Activated CD4-positive, alpha-beta T cell treated with anti-CD3 and anti-CD28 coated beads, Interleukin-2, amount 50 U/mL, for 48 hours (primary cell): ENCODE data around the gene FANCC.
"Not testable (repeated sequence)": the region's sequence is repeated elsewhere in the genome, so short reads cannot be mapped to it uniquely, and the experiment has no call there.

Source experiments
- DNase-seq, 2 experiments: peaks; one replicate each; pipeline ENCODE4 v3.0.0-alpha.2; 2020

FANCC gene

DNA sequence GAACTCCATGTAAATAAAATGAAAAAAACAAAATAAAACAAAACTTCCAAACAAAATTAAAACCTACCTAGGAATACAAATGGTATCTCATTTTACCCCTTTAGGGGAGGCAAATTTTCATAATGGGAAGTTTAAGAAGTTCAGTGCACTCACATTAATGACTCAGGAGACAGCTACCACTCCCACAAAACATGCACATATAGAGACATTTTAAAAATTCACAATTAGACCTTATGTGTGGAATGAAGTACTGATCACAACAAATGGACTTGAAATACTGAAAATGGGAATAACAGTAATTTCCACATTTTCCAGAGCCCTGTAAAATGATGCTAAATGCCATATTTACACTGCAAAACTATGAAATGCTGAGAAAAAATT lies 91.8 kb downstream of the FANCC start:
- DNase-seq, result no peak

DNA sequence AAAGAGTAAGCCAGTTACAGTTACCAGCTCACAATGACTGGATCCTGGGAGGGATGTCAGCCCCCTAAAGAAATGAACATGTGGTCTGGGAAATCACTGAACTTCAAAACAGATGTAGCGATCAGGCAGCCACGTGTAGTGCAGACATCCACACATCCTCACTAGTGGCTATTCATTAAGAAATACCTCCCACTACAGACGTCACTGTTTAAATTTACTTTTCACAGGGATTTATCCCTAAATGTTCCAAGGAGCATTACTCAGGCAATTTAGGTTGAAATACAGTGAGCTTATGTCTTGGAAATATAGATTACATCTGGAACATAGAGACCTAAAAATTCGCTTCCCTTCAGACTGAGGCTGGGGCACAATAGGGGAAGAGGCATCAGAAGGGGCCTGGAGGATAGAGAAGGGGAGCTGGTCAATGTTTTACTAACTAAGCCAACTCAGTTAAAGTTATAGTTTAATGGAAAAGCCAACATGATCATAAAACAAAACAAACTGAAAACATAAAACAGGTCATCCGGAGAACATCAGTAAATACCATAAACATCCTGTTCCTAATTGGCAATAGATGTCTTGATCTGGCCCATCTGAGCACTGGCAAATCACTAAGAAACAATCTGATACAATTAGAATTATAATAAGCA lies 92.3 kb downstream of the FANCC start:
- DNase-seq, result no peak

DNA sequence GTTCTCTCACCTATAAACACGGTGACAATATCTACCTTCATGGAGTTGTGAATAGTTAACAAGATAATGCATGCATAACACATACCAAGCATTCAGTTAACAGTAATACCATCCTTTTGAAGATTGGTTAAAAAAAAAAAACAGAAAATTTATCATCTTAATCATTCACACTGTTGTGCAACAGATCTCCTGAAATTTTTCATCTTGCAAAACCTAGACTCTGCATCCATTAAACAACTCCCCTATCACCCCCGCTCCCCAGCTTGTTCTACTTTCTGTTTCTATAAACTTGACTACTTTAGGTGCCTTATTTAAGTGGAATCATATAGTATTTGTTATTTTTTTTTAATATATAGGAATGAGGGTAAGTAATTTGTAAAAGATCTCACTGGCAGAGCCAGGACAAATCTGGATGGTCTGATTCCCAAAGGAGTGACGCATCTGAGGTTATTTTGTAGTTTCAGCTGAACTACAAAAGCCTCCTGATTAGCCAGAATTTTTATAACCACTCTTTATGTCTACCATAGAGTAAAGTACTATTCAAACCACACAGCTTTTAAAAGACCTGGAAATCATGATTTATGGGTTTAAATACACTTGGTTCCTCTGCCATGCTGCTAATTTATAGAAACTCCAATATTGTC lies 93.0 kb downstream of the FANCC start:
- DNase-seq, result no peak

DNA sequence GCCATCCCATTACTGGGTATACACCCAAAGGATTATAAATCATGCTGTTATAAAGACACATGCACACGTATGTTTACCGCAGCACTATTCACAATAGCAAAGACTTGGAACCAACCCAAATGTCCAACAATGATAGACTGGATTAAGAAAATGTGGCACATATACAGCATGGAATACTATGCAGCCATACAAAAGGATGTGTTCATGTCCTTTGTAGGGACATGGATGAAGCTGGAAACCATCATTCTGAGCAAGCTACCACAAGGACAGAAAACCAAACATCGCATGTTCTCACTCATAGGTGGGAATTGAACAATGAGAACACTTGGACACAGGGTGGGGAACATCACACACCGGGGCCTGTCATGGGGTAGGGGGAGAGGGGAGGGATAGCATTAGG lies 97.2 kb downstream of the FANCC start:
- DNase-seq, result not testable (repeated sequence)

- DNase-seq, result no peak
These were observed 98.7 kb downstream of the FANCC start for GRCh38 chr9:95218773-95219172.

DNA sequence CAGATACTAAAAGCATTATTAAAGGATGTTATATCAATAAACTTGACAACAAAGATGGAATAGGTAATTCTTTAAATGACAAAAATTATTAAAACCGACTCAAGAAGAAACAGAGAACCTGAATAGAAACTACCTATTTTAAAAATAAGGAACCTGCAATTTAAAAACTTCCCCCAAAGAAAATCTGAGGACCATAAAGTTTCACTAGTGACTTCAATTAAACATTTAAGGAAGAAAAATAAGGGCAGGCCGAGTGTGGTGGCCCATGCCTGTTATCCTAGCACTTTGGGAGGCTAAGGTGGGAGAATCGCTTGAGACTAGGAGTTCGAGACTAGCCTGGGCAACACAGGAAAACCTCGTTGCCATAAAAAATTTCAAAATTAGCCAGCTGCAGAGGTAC lies 99.6 kb downstream of the FANCC start:
- DNase-seq, result no peak

DNA sequence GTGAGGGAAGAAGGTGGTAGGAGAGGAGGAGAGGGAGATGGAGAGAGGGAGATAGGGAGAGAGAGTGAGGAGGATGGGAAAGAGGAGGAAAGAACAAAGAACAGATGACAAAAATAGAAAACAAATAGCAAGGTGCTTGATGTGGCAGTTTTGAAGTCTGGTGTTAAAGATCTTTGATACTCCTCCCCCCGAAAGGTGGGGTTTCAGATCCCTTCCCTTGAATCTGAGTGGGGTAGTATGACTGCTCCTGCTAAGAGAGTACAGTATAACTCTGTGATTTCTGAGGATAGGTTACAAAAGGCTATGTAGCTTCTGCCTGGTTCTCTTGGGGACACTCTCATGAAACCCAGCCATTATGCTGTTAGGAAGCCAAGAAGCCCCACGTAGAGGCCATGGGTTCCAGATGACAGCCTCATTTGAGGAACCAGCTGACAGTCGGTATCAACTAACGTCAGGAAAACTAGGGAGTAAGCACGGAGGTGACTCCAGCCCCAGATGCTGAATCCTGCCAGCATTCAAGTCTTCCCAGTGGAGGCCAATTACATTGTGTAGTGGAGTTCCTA lies 102.1 kb downstream of the FANCC start:
- no peak for DNase-seq

- no peak for DNase-seq
These were observed 104.4 kb downstream of the FANCC start for GRCh38 chr9:95213117-95213516.

DNA sequence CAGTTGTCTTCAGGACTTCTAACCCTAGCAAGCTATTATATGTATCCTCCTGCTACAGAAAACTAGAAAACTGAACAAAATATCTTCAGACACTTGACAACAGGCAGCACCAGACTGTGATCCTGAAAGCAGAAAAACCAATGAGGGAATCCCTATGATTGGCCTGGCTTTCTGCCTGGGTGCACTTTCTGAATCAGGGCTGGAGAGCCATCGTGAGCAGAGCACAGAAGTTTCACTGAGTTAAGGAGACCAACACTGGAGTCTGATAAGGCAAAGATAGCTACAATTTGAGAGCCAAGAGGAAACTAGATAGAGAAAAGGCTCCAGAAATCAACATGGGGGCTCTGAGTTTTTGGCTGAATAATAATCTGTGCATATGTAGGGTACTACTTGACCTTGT lies 106.5 kb downstream of the FANCC start:
- DNase-seq, result no peak

GRCh38 chr9:95207403-95207802 lies 110.1 kb downstream of the FANCC start:
- no peak for DNase-seq

- DNase-seq, result no peak
These were observed 111.4 kb downstream of the FANCC start for GRCh38 chr9:95206143-95206542.

- no peak for DNase-seq
These were observed 112.8 kb downstream of the FANCC start for GRCh38 chr9:95204710-95205109.

DNA sequence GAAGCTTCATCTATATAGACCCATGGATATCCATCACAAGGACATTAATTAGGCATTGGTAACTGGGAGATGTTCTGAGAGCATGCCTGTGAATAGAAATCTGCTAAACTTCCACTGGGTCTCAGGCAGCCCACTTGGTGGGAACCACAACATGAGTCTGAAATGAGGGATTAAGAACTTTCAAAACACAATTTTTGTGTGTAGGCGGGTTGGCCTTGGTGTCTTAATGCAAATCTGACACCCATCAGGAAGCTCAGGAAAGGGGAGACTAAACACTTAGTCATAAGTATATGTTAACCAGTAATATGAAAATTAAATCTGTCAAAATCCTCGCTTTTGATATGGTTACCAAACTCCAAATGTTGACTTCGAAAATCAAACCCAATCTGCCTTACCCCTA lies 113.2 kb downstream of the FANCC start:
- DNase-seq, result no peak

DNA sequence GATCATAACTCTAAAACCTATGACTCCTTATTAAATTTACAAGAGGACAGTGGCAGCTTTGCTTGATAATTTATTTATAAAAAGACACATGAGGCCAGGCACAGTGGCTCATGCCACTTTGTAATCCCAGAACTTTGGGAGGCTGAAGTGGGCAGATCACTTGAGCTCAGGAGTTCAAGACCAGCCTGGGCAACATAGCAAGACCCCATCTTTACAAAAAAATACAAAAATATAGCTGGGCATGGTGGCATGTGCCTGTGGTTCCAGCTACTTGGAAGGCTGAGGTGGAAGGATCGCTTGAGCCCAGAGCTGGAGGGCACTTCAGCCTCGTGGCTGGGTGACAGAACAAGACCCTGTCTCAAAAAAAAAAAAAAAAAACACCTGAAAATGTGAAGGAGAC lies 114.5 kb downstream of the FANCC start:
- not testable (repeated sequence) for DNase-seq

DNA sequence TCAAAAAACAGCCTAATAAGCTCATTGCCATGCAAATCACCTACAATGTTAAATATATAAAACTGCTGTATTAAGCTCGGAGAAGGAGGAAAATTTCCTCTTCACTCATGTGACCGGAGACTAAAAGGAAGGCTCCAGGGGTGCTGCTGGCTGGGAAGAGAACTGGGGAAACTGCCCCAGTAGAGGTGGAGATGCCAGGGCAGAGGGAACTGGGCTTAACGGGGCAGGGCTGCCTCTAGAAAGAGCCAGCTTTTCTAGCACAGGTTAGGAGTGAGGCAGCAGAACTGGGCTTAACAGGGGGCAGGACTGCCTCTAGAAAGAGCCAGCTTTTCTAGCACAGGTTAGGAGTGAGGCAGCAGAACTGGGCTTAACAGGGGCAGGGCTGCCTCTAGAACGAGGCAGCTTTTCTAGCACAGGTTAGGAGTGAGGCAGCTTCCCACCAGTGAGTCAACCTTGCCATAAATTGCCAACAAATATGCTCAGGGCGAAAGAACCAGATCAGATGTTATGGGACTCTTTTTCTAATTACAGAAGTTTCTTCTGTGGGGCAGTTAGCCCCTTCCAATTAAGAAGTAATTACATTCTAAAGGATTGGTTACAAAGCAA lies 115.3 kb downstream of the FANCC start:
- DNase-seq, result no peak

GRCh38 chr9:95201206-95201605 lies 116.3 kb downstream of the FANCC start:
- no peak for DNase-seq

GRCh38 chr9:95197692-95198271 lies 119.7 kb downstream of the FANCC start:
- DNase-seq, result no peak

GRCh38 chr9:95193480-95193879 lies 124.0 kb downstream of the FANCC start:
- DNase-seq, result no peak

DNA sequence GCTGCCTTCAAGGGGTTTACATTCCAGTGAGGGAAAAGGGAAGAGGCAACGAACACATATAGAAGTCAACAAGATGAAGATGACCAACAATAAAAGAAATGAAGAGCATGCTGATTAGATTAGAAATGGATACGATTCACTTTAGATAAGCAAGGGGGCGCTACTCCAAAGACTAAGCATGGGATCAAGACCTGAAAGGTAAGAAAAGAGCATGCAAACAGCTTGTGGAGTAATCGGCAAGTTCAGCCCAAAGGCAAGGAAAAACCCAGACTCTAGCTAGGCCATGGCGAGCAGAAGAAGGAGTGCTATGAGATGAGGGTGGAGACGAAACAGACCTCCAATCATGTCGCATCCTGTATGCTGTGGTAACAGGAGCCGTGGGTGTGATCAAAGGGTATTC lies 124.4 kb downstream of the FANCC start:
- DNase-seq, result no peak

DNA sequence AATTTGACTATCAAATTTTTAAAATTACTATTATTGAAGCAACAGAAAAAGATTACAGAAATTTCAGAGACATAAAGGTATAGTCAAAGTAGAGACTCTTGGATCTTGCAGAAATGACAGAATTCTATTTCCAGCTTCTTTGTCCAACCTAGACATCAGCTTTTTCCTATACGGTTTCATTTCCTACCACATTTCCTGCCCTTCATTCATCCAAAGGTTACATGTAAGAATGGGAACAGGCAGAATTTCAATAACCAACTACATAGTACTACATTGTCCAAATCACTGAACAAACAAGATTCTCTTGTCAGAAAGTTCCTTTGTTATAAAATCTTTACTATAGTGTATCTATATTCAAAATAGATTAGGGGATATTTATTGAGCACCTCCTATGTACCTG lies 124.9 kb downstream of the FANCC start:
- DNase-seq, result no peak

- no peak for DNase-seq
These were observed 127.1 kb downstream of the FANCC start for GRCh38 chr9:95190413-95190812.

DNA sequence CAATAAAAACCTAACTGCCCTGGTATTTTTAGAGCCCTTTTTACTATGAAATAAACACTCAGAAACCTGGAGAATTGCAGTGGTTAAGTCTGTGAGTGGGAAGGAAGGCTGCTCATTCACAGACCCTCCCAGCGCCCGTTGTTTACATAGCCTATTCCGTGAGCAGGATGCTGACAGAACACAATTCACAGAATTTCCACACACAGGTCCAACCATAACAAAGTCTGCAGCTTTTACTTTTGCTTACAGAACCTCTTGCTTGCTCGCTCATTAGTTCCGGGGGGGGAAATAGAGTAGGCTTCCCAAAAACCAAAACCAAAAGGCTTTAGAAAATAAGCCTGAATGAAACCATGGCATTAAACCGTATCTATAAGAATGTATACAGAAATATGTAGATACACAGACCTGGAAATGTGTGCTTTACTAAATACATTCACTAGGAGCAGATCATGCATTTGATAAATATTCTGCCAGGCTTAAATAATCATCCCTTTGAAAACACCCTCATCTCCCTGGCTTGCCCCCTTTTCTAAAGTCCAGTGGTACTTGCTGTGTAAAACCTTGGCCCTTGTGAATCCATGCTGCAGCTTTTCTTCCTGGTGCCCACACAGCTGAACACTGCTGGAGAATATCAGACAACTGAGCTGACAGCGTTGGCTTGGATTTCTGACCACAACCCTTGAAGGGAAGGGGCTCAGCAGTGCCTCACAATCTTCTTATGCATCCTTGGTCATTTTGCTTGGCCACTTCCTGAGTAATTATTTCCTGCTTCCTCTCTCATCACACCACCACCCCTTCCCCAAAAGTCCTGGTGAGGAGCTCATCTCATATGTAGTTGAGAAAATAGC lies 128.0 kb downstream of the FANCC start:
- DNase-seq, result no peak

- no peak for DNase-seq
These were observed 129.1 kb downstream of the FANCC start for GRCh38 chr9:95188459-95188858.
